Urothelium cell line (cell line): ENCODE measurements around the gene REG1A.

Experiments
- DNase-seq: peaks from one replicate; pipeline ENCODE4 v3.0.0; 2011; ENCODE audit warnings: low spot score, mixed read lengths
- FAIRE-seq: peaks from 2 replicates; lab custom pipeline; 2011; peaks lifted over from hg19 to GRCh38; lab: Jason Lieb, UNC

The REG1A gene

DNA sequence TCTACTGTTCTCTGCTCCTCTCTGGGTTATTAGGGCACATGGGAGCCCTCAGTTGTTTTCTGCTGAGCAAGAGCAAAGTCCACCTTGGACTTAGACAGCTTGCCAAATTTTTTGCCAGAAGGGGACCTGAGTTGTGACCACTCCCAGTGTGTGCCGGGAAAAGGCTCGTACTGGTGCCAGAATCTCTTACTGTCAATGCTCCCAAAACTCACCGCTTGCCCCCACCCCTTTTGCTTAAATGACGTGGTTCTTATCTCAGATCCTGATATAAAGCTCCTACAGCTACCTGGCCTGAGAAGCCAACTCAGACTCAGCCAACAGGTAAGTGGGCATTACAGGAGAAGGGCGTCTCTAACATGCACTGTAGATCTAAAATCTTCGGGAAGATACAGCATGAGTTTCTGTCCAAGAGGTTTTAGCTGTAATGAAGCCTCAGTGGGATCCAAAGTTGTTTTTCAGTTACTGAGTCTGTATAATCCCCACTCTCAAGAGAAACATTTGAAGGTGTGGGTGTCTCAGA is at the start of gene REG1A:
TSS of gene REG1A (plus strand) at position 295 of the 520 bp plus-strand sequence. CDS start 374 bp downstream, outside the sequence.
- FAIRE-seq: no peak
- DNase-seq: no peak

- DNase-seq (no peak), FAIRE-seq (no peak)
These were observed 49.2 kb upstream of the REG1A start for GRCh38 chr2:79071078-79071477.

DNA sequence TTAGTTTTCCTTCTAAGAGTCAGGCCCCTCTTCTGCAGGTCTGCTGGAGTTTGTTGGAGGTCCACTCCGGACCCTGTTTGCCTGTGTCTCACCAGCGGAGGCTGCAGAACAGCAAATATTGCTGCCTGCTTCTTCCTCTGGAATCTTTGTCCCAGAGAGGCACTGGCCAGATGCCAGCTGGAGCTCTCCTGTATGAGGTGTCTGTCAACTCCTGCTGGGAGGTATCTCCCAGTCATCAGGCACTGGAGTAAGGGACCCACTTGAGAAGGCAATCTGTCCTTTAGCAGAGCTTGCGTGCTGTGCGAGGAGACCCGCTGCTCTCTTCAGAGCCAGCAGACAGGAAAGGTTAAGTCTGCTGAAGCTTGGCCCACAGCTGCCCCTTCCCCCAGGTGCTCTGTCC is 37.3 kb upstream of the REG1A start:
- no peak for DNase-seq

DNA sequence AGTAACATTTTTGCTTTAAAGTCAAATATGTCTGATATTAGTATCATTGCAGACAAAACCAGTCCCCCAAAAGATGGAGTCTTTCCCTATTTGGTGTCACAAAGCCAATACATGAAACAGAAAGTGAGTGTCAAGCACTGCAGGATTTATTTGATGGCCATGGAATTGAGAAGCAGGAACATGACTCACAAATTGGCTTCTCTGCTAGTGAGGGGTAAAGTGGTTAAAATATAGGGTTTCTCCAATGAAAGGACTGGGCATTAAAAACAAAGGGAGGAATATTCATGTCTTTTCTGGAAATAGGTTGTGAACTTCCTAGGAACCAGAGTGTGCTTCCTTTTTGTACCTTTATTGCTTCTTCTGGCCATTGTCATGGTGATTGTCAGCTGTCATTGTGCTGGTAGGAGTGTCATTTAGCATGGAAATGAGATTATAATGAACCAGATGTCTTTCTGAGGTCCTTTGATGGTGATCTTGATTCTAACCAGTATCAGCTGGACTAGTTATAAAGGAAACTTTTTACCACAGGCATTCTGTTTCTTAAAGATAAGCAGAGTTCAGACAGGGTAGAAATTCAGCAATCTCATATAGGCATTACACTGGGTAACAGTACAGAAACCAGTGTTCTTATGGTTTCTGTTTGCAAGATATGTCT is 36.6 kb upstream of the REG1A start:
- DNase-seq (no peak), FAIRE-seq (no peak)

More for the DNA sequence above, 37.3 kb upstream of the REG1A start:
- no peak for FAIRE-seq

DNA sequence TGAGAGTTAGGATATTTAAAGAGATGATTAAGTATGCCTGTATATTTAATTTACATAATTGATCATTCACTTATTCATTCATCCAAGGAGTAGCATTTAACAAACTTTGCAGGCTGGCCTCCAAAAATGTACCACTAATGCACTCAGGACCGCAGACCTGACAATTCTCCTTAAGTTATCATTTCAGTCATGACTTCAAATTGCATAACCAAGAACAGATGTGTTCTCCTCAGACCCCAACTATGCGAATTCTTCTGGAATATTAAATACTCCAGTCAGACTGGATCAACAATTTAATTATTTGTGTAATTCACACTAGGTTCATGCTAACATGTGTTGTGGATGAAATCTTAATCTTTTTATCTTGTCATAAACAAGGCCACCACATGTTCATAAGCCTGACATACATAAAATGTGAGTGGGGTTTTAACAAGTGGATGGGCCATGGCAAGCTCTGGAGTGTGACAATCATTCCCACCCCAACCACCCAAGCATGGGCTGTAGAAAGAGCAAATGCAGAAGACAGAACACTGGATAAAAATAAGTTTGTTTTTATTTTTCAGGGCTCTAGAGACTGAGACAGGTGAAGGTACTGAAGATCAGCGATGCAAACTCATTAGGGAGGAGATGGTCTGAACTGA is 35.7 kb upstream of the REG1A start:
- FAIRE-seq (no peak), DNase-seq (no peak)

DNA sequence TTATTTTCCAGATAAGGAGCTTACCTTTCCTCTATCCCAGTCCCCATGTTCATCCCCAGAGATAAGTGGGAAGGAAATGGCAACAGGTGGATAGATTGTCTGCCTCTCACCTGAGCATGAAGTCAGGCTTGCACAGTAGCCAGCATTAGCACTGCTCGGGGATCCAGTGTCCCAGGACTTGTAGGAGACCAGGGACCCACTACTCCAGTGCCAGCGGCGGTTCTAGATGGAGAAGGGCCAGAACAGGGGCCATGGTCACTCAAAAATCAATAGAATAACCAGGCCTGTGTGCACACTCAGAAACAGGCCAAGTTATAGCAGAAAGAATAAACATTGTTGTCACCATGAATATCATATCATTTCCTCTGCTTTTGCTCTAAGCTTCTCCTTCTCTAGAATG is 34.9 kb upstream of the REG1A start:
- DNase-seq (no peak), FAIRE-seq (no peak)

GRCh38 chr2:79086255-79086654 is 34.0 kb upstream of the REG1A start:
- no peak for DNase-seq
- FAIRE-seq: no peak

DNA sequence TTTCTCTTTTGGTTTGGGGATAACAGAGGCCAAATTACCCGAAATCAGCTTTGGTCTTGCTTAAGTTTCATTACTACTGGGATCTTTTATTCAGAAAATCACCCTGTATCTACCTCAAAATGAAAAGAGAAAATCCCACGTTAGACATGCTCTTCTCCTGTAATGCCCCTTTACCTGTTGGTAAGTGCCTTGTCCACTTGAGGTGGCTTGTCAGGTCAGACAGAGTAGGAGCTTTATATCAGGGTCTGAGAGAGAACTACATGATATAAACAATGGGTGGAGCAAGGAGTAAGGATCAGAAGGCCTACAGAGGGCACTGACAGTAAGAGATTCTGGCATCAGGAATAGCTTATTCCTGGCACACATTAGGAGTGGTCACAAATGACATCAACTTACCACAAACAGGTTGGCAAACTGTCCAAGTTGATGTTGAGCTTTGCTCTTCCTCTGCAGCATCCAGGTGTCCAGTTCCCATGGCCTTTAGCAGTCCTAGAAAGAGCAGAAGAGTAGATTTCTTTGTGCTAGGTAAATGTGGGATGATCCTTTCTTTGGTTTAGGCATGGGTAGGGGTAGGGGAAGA is 32.4 kb upstream of the REG1A start, which contains the start of gene REG1B:
TSS of gene REG1B (minus strand) at position 209 of the 580 bp plus-strand sequence. CDS start 381 bp downstream, outside the sequence.
- DNase-seq (no peak), FAIRE-seq (no peak)

- DNase-seq: no peak
- FAIRE-seq: no peak
These were observed 29.6 kb upstream of the REG1A start for GRCh38 chr2:79090693-79091092.

- FAIRE-seq (no peak), DNase-seq (no peak)
These were observed 22.4 kb upstream of the REG1A start for GRCh38 chr2:79097843-79098242.

- no peak for FAIRE-seq
- DNase-seq: no peak
These were observed 21.1 kb upstream of the REG1A start for GRCh38 chr2:79099140-79099686.

- FAIRE-seq (no peak), DNase-seq (no peak)
These were observed 20.0 kb upstream of the REG1A start for GRCh38 chr2:79100285-79100684.

- FAIRE-seq (no peak), DNase-seq (no peak)
These were observed 19.3 kb upstream of the REG1A start for GRCh38 chr2:79101024-79101423.

DNA sequence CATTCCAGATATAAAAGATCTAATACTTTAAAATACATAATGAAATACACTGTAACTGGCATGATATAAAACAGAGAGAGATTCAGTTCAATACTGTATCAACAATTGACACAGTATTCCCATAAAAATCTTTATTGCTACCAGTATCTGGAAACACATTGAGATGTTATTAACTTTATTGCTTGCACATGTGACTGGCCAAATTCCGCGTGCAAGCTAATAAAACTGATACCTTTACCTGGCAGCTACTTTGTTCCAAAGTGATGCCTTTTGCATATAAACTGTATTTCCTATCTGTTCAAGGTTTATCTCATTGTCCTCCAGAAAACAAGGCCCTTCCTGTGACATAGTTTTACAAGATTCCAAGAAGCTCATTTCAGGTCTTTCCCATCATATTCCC is 17.1 kb upstream of the REG1A start:
- DNase-seq (no peak), FAIRE-seq (no peak)

DNA sequence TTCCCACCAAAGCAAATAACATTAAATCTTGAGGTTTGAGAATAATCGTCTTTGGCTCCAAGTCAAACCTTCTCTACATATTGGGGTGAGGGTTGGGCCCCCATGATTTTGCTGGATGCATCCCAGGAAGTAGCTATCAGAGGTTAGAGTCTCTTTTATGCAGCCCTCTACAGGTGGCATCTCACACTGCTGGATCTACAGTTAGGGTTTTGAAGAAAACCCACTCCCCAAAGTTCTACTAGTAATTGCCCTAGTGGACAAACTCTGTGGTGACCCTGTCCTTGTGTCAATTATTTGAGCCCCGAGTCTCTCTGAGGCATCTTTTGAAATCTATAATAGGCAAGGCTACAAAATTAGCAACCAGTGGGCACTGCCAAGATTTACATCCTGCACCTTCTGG is 15.0 kb upstream of the REG1A start:
- DNase-seq: no peak
- no peak for FAIRE-seq

- DNase-seq: no peak
- FAIRE-seq: no peak
These were observed 8.0 kb upstream of the REG1A start for GRCh38 chr2:79112269-79112668.

DNA sequence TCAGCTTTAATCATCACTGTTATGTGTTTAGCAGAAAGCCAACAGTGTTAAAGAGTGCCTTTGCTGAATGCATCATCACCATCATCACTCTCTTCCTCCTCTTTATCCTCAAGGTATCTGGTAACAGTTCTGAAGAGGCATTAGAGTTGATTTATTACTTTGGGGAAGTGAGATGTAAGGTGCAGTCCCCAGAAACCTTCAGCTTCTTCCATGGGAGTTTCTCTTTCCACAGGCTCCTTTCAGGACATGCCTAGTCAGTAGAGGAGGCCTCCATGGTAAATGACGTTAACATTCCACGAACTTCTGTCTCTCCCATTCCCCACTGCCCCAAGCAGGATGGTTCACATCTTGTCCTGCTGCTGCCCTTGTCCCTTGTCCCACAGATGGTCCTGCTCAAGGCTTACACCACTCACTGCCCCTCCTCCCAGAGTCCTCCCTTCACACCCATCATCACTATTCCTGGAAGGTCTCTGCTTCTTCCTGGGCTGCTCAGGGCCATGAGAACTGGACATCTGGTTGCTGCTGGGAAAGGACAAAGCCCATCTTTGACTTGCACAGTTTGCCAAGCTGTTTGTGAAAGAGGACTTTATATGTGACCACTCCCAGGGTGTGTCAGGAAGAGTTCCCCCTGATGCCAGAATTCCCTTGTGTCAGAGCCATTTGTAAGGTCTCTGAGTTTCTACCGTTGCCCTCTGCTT is 5.3 kb upstream of the REG1A start:
- FAIRE-seq: peak; percentile 44

DNA sequence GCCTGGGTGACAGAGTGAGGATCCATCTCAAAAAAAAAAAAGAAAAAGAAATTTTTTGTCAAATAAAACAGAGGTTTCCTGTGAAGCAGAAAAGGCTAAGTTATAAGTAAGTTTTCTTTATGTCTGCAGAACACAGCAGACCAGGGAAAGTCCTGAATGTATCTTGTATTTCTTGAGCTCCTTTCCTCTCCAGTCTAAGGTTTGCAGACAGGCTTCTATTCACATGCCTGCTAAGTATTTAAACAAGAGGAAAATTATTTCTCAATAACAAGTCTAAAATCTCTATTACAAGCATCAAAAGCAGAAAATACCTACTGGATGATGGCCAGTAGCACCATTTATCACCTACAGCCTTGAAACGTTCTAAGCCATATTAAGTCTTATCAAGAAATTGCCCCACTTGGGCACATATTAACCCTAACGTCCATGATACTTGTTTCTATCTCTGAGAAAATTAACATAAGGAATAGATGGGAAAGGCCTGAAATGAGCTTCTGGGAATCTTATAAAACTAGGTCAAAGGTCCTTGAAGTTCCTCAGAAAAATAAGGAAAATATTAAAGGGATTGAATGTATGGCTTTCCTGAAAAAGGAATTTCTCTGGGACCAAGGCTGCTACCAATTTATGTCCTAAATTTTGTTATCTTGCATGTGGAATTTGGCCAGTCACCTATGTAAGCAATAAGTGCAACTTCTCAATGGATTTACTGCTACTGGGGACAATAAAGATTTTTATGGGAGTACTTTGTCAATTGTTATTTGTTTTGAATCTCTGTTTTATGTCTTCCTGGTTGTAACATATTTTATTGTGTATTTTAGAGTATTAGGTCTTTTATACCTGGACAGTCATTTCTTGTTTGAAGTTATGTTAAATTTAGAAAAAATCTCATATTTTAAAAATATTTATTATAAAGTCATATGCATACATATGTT is 3.0 kb upstream of the REG1A start:
- FAIRE-seq (no peak), DNase-seq (no peak)

More for the DNA sequence above, 5.3 kb upstream of the REG1A start:
- DNase-seq: no peak

- DNase-seq: no peak
- FAIRE-seq: no peak
These were observed 2.4 kb downstream of the REG1A start for GRCh38 chr2:79122676-79123075.
